Cortex of kidney (tissue), 1 donor: ENCODE data around the gene NCKAP5.

Source experiments
- DNase-seq: peaks from one replicate; lab custom pipeline; 2025; lab: John Stamatoyannopoulos, UW

NCKAP5 gene

DNA sequence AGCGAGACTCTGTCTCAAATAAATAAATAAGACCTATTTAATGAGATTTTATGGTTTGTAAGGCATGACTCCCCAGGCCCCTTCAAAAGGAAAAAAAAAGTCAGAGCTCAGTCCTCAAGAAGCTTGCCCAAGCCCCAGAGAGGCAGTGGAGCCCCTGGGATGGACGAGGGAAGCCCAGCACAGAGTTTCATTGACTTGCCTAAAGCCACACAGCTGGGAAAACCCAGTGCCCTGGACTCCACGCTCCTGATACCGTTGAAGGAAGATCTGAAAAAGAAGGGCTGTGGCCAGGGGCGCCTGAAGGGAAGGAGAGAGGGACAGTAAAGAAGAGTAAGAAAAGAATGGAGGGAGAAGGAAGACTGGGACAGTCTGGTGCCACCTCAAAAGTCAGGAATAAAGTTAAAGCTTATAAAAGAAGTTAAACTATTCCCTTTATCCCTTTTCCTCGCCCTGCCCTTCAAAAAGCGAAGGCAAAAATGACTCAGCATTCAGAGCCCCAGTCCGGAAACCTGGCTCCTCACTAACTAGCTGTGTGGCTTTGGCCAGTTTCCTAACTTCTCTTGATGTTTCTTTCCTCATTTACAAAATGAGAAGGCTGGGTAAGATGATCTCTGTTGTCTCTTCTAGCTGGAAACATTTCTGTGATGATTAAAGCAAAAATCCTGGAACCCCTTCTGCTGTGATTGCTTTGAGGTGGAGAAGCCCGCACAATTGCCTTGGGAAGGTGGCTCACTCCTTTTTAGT is 945.0 kb downstream of the NCKAP5 start:
- DNase-seq, result no peak
